HUES64 (cell line): ENCODE data around the gene ITIH5.

Experiments used
- H3K27ac ChIP-seq: 2 replicates; pipeline ENCODE4 v1.7.0; 2013; ENCODE audit warnings: low read depth, low read length, inconsistent platforms
- H3K27me3 ChIP-seq: 2 replicates; pipeline ENCODE4 v1.6.1; 2013; ENCODE audit warnings: mild to moderate bottlenecking, low read length; ENCODE audit not compliant: insufficient read depth
- H3K36me3 ChIP-seq: 2 replicates; pipeline ENCODE4 v1.6.1; 2013; ENCODE audit warnings: mild to moderate bottlenecking, low read length; ENCODE audit not compliant: insufficient read depth
- H3K4me1 ChIP-seq: 2 replicates; pipeline ENCODE4 v1.6.1; 2013; ENCODE audit warnings: mild to moderate bottlenecking, low read length, moderate library complexity; ENCODE audit not compliant: insufficient read depth
- H3K4me3 ChIP-seq: 2 replicates; pipeline ENCODE4 v1.5.1; 2013; ENCODE audit warnings: mild to moderate bottlenecking, low read length, moderate library complexity
- H3K9ac ChIP-seq: 2 replicates; pipeline ENCODE4 v1.6.1; 2013; ENCODE audit warnings: mild to moderate bottlenecking, low read depth, low read length
- H3K9me3 ChIP-seq: 2 replicates; pipeline ENCODE4 v1.6.1; 2013; ENCODE audit warnings: low read depth, low read length; ENCODE audit not compliant: insufficient read depth
- WGBS: fragments of 150-250, 120-280 bp; methylation state at CpG from one replicate; pipeline ENCODE4 v1.1.7; 2013; ENCODE audit warnings: missing lambda C conversion rate; 5-methylcytosine and 5-hydroxymethylcytosine counted together

ITIH5 gene

GRCh38 chr10:7512487-7512886 lies 154.3 kb downstream of the ITIH5 start:
- no peak overlapping the region for H3K9ac ChIP-seq
- 0 out of 2 replicates have a peak, but pooled peaks cover 4% of the 10 kb centered on the region for H3K9me3 ChIP-seq
- no peaks in the 10 kb centered on the region for H3K27me3 ChIP-seq
- H3K4me1 ChIP-seq = peaks cover 11% of the 10 kb centered on the region; the same call in 1 of the 2 replicates
- no peaks in the 10 kb centered on the region for H3K36me3 ChIP-seq
- H3K4me3 ChIP-seq = no peak overlapping the region
- H3K27ac ChIP-seq = no peak overlapping the region
- 79% methylated on average over 7 of the region's 7 CpGs for WGBS

GRCh38 chr10:7511612-7512011 lies 155.2 kb downstream of the ITIH5 start:
- WGBS = 96% methylated on average over 6 of the region's 6 CpGs
- no peaks in the 10 kb centered on the region for H3K36me3 ChIP-seq
- H3K27me3 ChIP-seq = no peaks in the 10 kb centered on the region
- H3K4me1 ChIP-seq = peaks cover 11% of the 10 kb centered on the region; the same call in 1 of the 2 replicates
- 0 out of 2 replicates have a peak, but pooled peaks cover 4% of the 10 kb centered on the region for H3K9me3 ChIP-seq
- no peak overlapping the region for H3K27ac ChIP-seq
- H3K4me3 ChIP-seq = no peak overlapping the region
- H3K9ac ChIP-seq = no peak overlapping the region
